Heart right ventricle (tissue), 16 donors: Measurements from ENCODE around the gene RNU7-1. TPM values are rescaled to one million over a fixed set of nuclear protein-coding genes. Genes with fewer than 3 reads are reported as not detected.
A peak's percentile ranks its signal among the peaks of the same experiment; 100 is the strongest.

Source experiments
- ATAC-seq, 8 donors: fragments of 200-7000 bp; cut with Tn5 transposase; one replicate each; pipeline ENCODE4 v1.9.1; 2020; ENCODE audit warnings: mild to moderate bottlenecking in 8 of 8, moderate library complexity in 8 of 8, moderate number of reproducible peaks in 1 of 8
- DNase-seq, 2 donors: peaks; one replicate each; pipeline ENCODE4 v3.0.0-alpha.2; 2020
- H3K27ac ChIP-seq, 10 donors: fragments of 200-600 bp; sonication (generic) in 2 of 10; one replicate each; pipeline versions ENCODE4 v1.5.0 to v1.8.0; 2020 to 2022; ENCODE audit warnings: mild to moderate bottlenecking in 3 of 10
- H3K27me3 ChIP-seq, 7 donors: fragments of 200-600 bp; one replicate each; pipeline ENCODE4 v1.8.0; 2021 to 2022; ENCODE audit warnings: mild to moderate bottlenecking in 2 of 7
- H3K36me3 ChIP-seq, 9 donors: fragments of 200-600 bp; sonication (generic) in 1 of 9; one replicate each; pipeline versions ENCODE4 v1.5.0 to v1.8.0; 2020 to 2022; ENCODE audit warnings: mild to moderate bottlenecking in 2 of 9
- H3K4me1 ChIP-seq, 9 donors: fragments of 200-600 bp; sonication (generic) in 1 of 9; one replicate each; pipeline versions ENCODE4 v1.5.0 to v1.8.0; 2020 to 2022; ENCODE audit warnings: mild to moderate bottlenecking in 4 of 9
- H3K4me3 ChIP-seq, 10 donors: fragments of 200-600 bp; sonication (generic) in 2 of 10; one replicate each; pipeline versions ENCODE4 v1.5.0 to v1.8.0; 2020 to 2022; ENCODE audit warnings: mild to moderate bottlenecking in 7 of 10, moderate library complexity in 2 of 10
- H3K9me3 ChIP-seq, 11 donors: fragments of 200-600 bp in 10 of 11; sonication (generic) in 2 of 11; one replicate each; pipeline versions ENCODE4 v1.5.0 to v1.8.0; 2013 to 2022; ENCODE audit warnings: mild to moderate bottlenecking in 2 of 11, control low read depth in 1 of 11, moderate library complexity in 1 of 11
- WGBS, 2 donors: extraction: QIAGEN DNeasy Blood & Tissue Kit; methylation state at CpG; one replicate each; pipeline ENCODE4 v1.1.7; 2013; ENCODE audit warnings: inconsistent platforms in 1 of 2; 5-methylcytosine and 5-hydroxymethylcytosine counted together
- intact Hi-C, 10 donors: fragments of 100-400 bp; cut with DNase I; formaldehyde crosslinking; loops; one replicate each; pipeline versions ENCODE4 v1.11.1 to v1.14.2; 2022
- polyA plus RNA-seq, 2 donors: library from polyadenylated mRNA; stranded (reverse); fragments of 200-250 nt; gene quantifications; one replicate each; pipeline ENCODE4 v1.2.3, GENCODE V29; 2013
- total RNA-seq, 10 donors: library from RNA; stranded (reverse); fragmentation: NEBNext Ultra II Directional in 3 of 10; extraction: Animal tissue kit (Norgen Biotek cat#: 25700) in 3 of 10; gene quantifications; one replicate each; pipeline versions ENCODE4 v1.2.1 to v1.2.4, GENCODE V29; 2021 to 2023
- TF ChIP-seq, protein P1 (sequence below), 9 donors: fragments of 200-600 bp; sonication (generic) in 2 of 9; IDR thresholded peaks; one replicate each; pipeline versions ENCODE4 v1.5.0 to v1.8.0; 2021 to 2022; ENCODE audit warnings: antibody characterized with exemption in 9 of 9, mild to moderate bottlenecking in 5 of 9, moderate library complexity in 1 of 9
- donor health status: Arrhythmogenic right ventricular cardiomyopathy.
- donor health status: ischemic (EF 13 %, LVEDD 7.1; RV severe dilation, severe dysfunction).
- donor health status: healthy with polysubstance abuse.
- donor health status: DM: no; HTN: yes; CAD: no.
- donor health status: DM: no; HTN: no; CAD: no.
- donor health status: ischemic (EF 25% LVEDD 6.9; RV normal size, moderate dysfunction).
- donor health status: ischemic (EF 25% LVEDD 5.7; RV mildly dilated, moderate dysfunction).
- donor health status: healthy.
- donor health status: DM: yes; HTN: yes; CAD: no.
- donor health status: Ischemic cardiomyopathy.
- donor health status: ischemic (EF 35%, LVEDD 5.7; RV mildly dilated, moderate dysfunction).
- donor health status: nonischemic (EF 11% LVEDD 7.7; RV severe dilation, severe dysfunction).
- donor health status: DM: yes; HTN: yes; CAD: no.
- donor health status: PGD.
- donor health status: ischemic (EF 29% LVEDD 5.4; RV normal size, mild dysfunction).
- donor health status: nonischemic (EF 23%, LVEDD 6.1; RV moderate dilation, normal function).

The RNU7-1 gene
- total and polyA plus RNA-seq, 12 donors, result not detected

DNA sequence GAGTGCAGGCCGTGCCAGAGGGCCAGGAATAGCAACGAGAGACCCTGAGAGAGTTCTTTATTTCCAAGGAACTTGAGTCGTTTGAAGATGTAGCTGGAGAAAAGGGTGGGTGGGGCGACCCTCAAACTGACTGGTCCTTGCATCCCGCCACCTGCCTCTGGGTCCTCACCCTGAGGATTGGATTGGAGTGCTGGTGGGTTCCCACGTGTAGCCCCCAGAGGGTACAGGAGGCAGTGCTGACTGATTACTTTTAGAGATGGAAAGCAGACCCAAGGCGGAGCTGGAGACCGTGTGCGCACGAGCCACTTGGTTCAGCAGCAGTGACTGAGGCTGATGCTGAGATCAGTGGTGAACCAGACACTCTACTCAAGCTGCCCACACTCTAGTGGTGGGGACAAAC is 34.0 kb downstream of the RNU7-1 start:
- 64 to 75% methylated on average over 10 of the region's 10 CpGs for WGBS, 2 donors
- DNase-seq (no peak), ATAC-seq (peak in 1 of 8 donors; percentile 14)
- TF ChIP-seq, protein P1, sequence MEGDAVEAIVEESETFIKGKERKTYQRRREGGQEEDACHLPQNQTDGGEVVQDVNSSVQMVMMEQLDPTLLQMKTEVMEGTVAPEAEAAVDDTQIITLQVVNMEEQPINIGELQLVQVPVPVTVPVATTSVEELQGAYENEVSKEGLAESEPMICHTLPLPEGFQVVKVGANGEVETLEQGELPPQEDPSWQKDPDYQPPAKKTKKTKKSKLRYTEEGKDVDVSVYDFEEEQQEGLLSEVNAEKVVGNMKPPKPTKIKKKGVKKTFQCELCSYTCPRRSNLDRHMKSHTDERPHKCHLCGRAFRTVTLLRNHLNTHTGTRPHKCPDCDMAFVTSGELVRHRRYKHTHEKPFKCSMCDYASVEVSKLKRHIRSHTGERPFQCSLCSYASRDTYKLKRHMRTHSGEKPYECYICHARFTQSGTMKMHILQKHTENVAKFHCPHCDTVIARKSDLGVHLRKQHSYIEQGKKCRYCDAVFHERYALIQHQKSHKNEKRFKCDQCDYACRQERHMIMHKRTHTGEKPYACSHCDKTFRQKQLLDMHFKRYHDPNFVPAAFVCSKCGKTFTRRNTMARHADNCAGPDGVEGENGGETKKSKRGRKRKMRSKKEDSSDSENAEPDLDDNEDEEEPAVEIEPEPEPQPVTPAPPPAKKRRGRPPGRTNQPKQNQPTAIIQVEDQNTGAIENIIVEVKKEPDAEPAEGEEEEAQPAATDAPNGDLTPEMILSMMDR (IDR thresholded peaks at IDR 0.05), result no peak
- intact Hi-C loops, result no loop called here
- H3K4me3 ChIP-seq, result no peak overlapping the region
- peaks cover 0 to 100% (median 65%) of the 10 kb centered on the region in 9 donors for H3K36me3 ChIP-seq
- peak overlapping the region in 4 of 10 donors; percentile 53 to 80 (median 70) for H3K27ac ChIP-seq
- H3K9me3 ChIP-seq, result no peaks in the 10 kb centered on the region
- H3K4me1 ChIP-seq, result peaks cover 0 to 33% (median 1%) of the 10 kb centered on the region in 9 donors
- H3K27me3 ChIP-seq, result no peaks in the 10 kb centered on the region

DNA sequence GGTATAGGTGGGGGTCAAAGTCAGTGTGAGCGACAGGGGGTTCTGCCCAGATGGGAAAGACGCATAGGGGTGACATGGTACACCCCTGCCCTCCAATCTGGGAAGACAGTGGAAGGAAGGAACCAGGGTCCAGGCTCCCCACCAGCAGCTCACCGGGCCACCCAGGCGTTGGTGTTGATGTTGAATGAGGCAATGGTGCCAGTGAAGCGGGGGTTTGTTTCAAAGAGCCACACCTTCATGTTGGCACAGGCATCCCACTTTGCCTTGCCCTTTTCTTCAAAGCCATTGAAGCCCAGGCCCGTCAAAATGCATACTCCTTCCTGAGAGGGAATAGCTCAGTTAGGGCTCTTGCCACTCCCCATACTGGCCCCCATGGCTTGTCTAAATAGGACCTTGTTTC is 34.6 kb downstream of the RNU7-1 start:
- DNase-seq, result no peak
- intact Hi-C loops, result no loop called here

DNA sequence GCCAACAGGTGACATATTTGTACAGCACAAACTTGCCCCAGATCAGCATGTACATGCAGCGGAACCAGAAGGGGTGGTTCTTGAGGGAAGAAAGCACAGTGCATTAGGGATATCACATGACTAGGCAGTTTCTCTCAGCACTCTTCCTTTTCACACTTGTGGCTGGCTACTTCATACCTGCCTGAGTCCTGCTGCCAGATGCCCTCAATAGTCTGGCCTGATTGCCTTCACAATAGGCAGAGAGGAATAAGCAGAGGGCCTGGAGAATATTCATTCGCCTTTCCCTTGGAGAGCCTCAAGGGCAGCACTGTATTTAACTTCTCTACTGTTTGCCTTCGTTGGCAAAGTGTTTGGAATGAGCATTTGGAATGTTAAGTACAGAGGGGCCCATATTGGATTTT is 35.0 kb downstream of the RNU7-1 start:
- TF ChIP-seq, protein P1 (IDR thresholded peaks at IDR 0.05), result no peak
- H3K27ac ChIP-seq, result peak overlapping the region in 9 of 10 donors; percentile 20 to 80 (median 68)
- no peaks in the 10 kb centered on the region for H3K27me3 ChIP-seq
- ATAC-seq (peak; percentile 11 to 53 (median 36)), DNase-seq (no peak)
- peaks cover 0 to 33% (median 0%) of the 10 kb centered on the region in 9 donors for H3K4me1 ChIP-seq
- intact Hi-C loops, result no loop called here
- H3K4me3 ChIP-seq, result no peak overlapping the region
- no peaks in the 10 kb centered on the region for H3K9me3 ChIP-seq
- WGBS, 2 donors, result 55 to 59% methylated on average over 3 of the region's 3 CpGs
- H3K36me3 ChIP-seq, result peaks cover 0 to 100% (median 72%) of the 10 kb centered on the region in 9 donors

More for the DNA sequence above, 34.6 kb downstream of the RNU7-1 start:
- TF ChIP-seq, protein P1 (IDR thresholded peaks at IDR 0.05), result no peak
- peaks cover 0 to 100% (median 70%) of the 10 kb centered on the region in 9 donors for H3K36me3 ChIP-seq
- peak in 1 of 8 donors; percentile 6 for ATAC-seq
- peaks cover 0 to 33% (median 0%) of the 10 kb centered on the region in 9 donors for H3K4me1 ChIP-seq
- 87% methylated on average over 6 of the region's 6 CpGs for WGBS, 2 donors
- H3K27ac ChIP-seq, result peak overlapping the region in 9 of 10 donors; percentile 20 to 80 (median 68)
- H3K27me3 ChIP-seq, result no peaks in the 10 kb centered on the region
- H3K9me3 ChIP-seq, result no peaks in the 10 kb centered on the region
- no peak overlapping the region for H3K4me3 ChIP-seq

DNA sequence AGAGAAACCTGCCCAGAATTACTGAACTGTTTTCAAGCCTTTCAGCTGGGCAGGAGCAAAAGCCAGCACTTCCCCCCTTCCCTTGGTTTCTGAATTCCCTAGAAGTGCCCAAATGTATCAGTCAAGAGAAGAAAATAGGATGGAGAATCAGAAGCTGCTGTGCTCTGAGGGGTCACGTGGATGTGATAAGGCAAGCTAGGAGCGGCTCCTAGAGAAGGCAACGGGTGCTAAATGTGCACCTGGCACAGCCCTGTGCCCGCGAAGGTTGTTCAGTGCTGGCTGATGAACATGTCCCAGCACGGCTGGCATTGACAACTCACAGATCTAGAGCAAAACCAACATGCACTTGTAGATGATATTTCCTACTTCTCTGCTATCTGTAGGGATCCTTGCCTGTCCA is 35.4 kb downstream of the RNU7-1 start:
- peak in 7 of 8 donors; percentile 68 to 90 (median 82) for ATAC-seq
- 46 to 69% methylated on average over 6 of the region's 6 CpGs for WGBS, 2 donors
- Histone ChIP-seq H3K9me3 (no peaks in the 10 kb centered on the region), H3K36me3 (peaks cover 0 to 100% (median 72%) of the 10 kb centered on the region in 9 donors), H3K4me3 (no peak overlapping the region), H3K4me1 (peaks cover 0 to 33% (median 0%) of the 10 kb centered on the region in 9 donors), H3K27me3 (no peaks in the 10 kb centered on the region), H3K27ac (peak overlapping the region in 9 of 10 donors; percentile 20 to 80 (median 68))
- DNase-seq, result no peak
- TF ChIP-seq, protein P1 (IDR thresholded peaks at IDR 0.05), result no peak
- intact Hi-C loops, result no loop called here
